ENCODE results near the gene OPHN1.

- TF ChIP-seq CTCF (IDR thresholded peaks at IDR 0.05), result no peak
- TF ChIP-seq POLR2A (IDR thresholded peaks at IDR 0.05), result no peak
These were observed 183.4 kb downstream of the OPHN1 start for GRCh38 chrX:68249903-68250302.
